Esophagus (tissue), 2 donors: ENCODE data around the gene DLGAP1. TPM values are rescaled to one million over a fixed set of nuclear protein-coding genes. Genes with fewer than 3 reads are reported as not detected.

ENCODE experiments used
- H3K27ac ChIP-seq, 2 donors: one replicate each; pipeline ENCODE4 v1.5.1; 2013; ENCODE audit warnings: low read depth in 2 of 2, mild to moderate bottlenecking in 2 of 2, inconsistent platforms in 1 of 2, low read length in 1 of 2, moderate library complexity in 1 of 2
- H3K27me3 ChIP-seq, 2 donors: one replicate each; pipeline ENCODE4 v1.6.1; 2013; ENCODE audit warnings: low read length in 2 of 2, control low read depth in 1 of 2, mild to moderate bottlenecking in 1 of 2; ENCODE audit not compliant: insufficient read depth in 2 of 2, control insufficient read depth in 1 of 2
- H3K36me3 ChIP-seq, 2 donors: one replicate each; pipeline ENCODE4 v1.6.1; 2013; ENCODE audit warnings: low read length in 1 of 2; ENCODE audit not compliant: control insufficient read depth in 2 of 2, insufficient read depth in 2 of 2
- H3K4me1 ChIP-seq, 2 donors: one replicate each; pipeline ENCODE4 v1.6.1; 2013; ENCODE audit warnings: low read length in 1 of 2; ENCODE audit not compliant: control insufficient read depth in 2 of 2, insufficient read depth in 2 of 2
- H3K4me3 ChIP-seq, 2 donors: one replicate each; pipeline ENCODE4 v1.5.1; 2013; ENCODE audit warnings: low read length in 2 of 2, mild to moderate bottlenecking in 2 of 2, low read depth in 1 of 2, moderate library complexity in 1 of 2
- H3K9me3 ChIP-seq, 2 donors: one replicate each; pipeline ENCODE4 v1.6.1; 2013; ENCODE audit warnings: mild to moderate bottlenecking in 2 of 2, low read depth in 1 of 2, low read length in 1 of 2, moderate library complexity in 1 of 2; ENCODE audit not compliant: control insufficient read depth in 2 of 2, insufficient read depth in 1 of 2
- WGBS, 2 donors: extraction: QIAGEN DNeasy Blood & Tissue Kit; methylation state at CpG; one replicate each; pipeline ENCODE4 v1.1.7; 2013; 5-methylcytosine and 5-hydroxymethylcytosine counted together
- polyA plus RNA-seq, 2 donors: library from polyadenylated mRNA; stranded (reverse); fragments of 200-250 nt; gene quantifications; one replicate each; pipeline ENCODE4 v1.2.3, GENCODE V29; 2013
- donor health status: healthy with polysubstance abuse.
- donor health status: Bipolar disorder and iron deficiency.

DLGAP1 gene
- polyA plus RNA-seq, 2 donors, result 0.47 to 0.59 TPM

DNA sequence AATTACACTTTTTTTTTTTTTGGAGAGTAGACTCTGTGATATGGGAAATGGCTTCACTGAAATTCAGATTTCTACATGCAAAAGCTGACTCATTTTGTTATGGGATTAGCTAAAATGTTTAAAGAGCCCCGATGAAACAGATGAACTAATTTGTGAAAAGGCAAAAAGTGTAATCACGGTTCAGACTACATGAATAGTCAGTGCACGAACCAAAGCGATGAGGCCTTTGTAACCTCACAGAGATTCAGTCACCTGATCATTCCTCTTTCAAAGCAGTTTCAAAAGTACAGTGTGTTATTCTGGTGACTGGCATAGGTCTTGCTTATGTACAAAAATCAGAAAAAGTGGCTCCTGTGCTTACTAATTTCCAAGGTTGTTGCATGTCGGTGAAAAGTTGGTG, 960.5 kb downstream of the DLGAP1 start:
- no peak overlapping the region for H3K27ac ChIP-seq
- 79 to 80% methylated on average over 5 of the region's 5 CpGs for WGBS, 2 donors
- no peaks in the 10 kb centered on the region for H3K36me3 ChIP-seq
- no peaks in the 10 kb centered on the region for H3K4me1 ChIP-seq
- H3K9me3 ChIP-seq, result no peaks in the 10 kb centered on the region
- H3K27me3 ChIP-seq, result no peaks in the 10 kb centered on the region
- no peak overlapping the region for H3K4me3 ChIP-seq

DNA sequence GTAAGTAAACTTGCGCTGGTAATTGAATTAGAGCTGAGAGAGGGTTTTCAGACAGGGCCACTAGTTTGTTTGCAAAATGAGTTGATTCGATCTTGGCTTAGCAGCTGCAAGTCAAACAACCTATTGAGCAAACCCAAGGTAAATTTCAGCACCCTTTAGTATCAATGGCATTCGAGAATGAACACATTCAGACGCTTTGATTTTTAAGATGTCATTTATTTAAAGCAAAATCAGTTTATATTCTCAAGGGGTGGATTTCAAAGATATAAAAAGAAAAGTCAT, 960.9 kb downstream of the DLGAP1 start:
- 82 to 90% methylated on average over 4 of the region's 4 CpGs for WGBS, 2 donors

DNA sequence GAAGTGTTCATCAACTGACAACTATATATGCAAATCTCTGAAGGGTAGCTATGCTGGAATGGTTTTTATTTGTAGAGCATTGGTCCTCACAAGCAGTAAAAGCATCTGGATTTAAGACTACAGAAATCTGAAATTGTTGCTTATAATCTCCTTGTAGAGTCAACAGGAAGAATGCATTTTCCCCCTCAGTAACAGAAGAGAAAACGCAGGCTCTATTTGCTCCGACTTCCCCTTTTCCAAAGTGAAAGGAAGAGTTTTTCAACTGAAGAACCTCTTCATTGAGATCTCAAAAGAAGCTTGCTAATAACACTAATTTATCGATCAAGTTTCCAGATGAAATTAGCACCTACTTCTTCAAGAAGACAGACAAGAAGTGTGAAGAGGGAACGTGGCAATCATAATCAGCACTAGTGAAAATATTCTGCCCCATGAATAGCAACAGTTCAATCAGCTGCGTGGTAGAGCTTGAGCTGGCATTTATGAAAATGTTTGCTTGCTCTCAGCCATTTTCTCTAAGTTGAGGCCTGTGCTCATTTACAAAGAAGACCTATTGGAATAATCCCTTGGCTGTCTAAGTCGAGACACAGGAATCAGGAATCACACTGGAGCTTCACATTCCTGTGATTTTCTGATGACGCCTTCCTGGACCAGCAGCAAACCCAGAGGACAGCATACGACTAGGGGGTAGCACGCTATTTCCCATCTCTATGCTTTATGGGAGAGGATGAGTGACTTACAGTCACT, 961.4 kb downstream of the DLGAP1 start:
- Histone ChIP-seq H3K36me3 (no peaks in the 10 kb centered on the region), H3K4me1 (no peaks in the 10 kb centered on the region), H3K27me3 (no peaks in the 10 kb centered on the region), H3K9me3 (no peaks in the 10 kb centered on the region), H3K4me3 (no peak overlapping the region), H3K27ac (no peak overlapping the region)
- WGBS, 2 donors, result 81 to 86% methylated on average over 9 of the region's 9 CpGs

More for the DNA sequence above, 960.9 kb downstream of the DLGAP1 start:
- H3K9me3 ChIP-seq, result no peaks in the 10 kb centered on the region
- H3K36me3 ChIP-seq, result no peaks in the 10 kb centered on the region
- H3K27me3 ChIP-seq, result no peaks in the 10 kb centered on the region
- H3K4me1 ChIP-seq, result no peaks in the 10 kb centered on the region
- H3K27ac ChIP-seq, result no peak overlapping the region
- H3K4me3 ChIP-seq, result no peak overlapping the region

DNA sequence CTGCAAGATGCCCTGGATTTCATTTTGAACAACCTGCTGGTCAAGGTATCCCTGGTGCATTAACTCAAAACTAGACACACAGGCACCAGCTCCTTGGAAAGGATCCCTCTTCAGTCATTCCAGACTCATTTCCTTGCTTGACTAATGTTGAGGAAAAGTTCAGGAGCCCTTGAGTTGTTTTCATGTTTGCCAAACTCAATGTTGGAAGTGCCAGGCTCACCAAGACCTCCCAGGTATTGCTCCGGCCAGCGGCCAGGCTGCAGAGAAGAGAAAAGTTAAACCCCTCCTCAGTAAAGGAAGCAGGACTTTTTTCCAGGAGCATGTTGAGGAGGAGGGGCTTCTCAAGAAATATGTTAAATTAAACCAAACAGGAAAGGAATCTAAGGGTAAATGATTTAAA, 962.4 kb downstream of the DLGAP1 start:
- H3K9me3 ChIP-seq, result no peaks in the 10 kb centered on the region
- no peak overlapping the region for H3K27ac ChIP-seq
- H3K36me3 ChIP-seq, result no peaks in the 10 kb centered on the region
- H3K27me3 ChIP-seq, result no peaks in the 10 kb centered on the region
- no peak overlapping the region for H3K4me3 ChIP-seq
- WGBS, 2 donors, result 91 to 96% methylated on average over 2 of the region's 2 CpGs
- no peaks in the 10 kb centered on the region for H3K4me1 ChIP-seq

DNA sequence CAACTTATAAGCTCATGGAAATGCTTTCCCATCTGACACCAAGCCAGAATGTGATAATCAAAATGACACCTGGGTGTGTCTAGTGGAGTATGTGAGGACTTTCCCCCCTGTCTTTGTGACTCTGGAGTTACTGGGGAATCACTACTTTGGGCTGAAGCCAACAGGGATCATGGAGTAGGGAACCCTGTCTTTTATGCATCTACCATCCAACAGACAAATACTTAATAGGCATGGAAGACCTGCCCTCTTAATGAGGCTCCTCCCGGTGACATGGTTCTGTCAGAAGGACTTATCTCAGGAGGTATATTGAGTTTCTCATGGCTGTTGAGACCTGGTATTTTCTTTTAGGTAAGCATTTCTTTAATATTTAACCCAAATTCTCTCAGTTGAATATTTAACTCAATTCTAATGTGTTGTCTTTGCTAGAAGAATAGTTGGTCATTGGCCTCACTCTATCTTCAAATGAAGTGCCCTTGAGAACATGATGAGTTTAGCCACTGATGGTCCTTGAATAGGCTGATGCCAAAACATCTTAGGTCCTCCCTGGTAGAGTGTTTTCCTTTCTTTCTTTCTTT, 963.0 kb downstream of the DLGAP1 start:
- H3K36me3 ChIP-seq, result no peaks in the 10 kb centered on the region
- H3K27me3 ChIP-seq, result no peaks in the 10 kb centered on the region
- 0 to 43% methylated on average over 1 of the region's 1 CpG for WGBS, 2 donors
- H3K4me1 ChIP-seq, result no peaks in the 10 kb centered on the region
- H3K4me3 ChIP-seq, result no peak overlapping the region
- H3K27ac ChIP-seq, result no peak overlapping the region
- no peaks in the 10 kb centered on the region for H3K9me3 ChIP-seq

DNA sequence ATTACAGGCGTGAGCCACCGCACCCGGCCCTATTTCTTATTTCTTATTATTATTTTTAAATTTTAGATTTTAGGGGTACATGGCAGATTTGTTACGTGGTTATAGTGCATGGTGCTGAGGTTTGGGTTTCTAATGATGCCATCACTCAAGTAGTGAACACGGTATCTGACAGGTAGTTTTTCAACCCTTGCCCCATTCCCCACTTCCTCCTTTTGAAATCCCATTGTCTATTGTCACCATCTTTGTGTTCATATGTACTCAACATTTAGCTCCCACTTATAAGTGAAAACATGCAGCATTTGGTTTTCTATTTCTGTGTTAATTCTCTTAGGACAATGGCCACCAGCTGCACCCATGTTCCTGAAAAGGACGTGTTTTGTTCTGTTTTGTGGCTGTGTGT, 965.6 kb downstream of the DLGAP1 start:
- Histone ChIP-seq H3K9me3 (no peaks in the 10 kb centered on the region), H3K27ac (no peak overlapping the region), H3K36me3 (no peaks in the 10 kb centered on the region), H3K4me1 (peaks cover 0 to 2% of the 10 kb centered on the region in 2 donors), H3K27me3 (no peaks in the 10 kb centered on the region), H3K4me3 (no peak overlapping the region)
- 92 to 93% methylated on average over 6 of the region's 6 CpGs for WGBS, 2 donors

DNA sequence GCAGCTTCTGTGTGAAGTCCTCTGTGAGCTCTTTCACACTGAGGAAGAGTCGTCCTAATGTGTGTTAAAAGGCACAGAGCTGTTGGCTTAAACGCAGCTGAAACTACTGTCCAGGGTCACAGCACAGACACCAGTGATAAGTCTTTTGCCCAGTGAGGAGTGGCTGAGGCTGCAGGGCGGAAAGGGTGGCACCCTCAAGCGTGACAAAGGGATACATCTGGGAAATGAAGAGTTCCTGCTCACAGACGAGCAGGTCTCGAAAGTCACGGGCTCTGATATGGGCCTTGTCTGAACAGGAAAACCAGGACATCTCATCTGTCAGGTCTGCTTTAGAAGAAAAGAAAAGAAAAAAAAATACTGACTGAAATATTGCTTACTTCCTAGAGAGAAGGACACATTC, 968.6 kb downstream of the DLGAP1 start:
- no peaks in the 10 kb centered on the region for H3K9me3 ChIP-seq
- no peaks in the 10 kb centered on the region for H3K36me3 ChIP-seq
- H3K27me3 ChIP-seq, result no peaks in the 10 kb centered on the region
- H3K4me1 ChIP-seq, result peaks cover 0 to 2% of the 10 kb centered on the region in 2 donors
- no peak overlapping the region for H3K4me3 ChIP-seq
- 55 to 67% methylated on average over 7 of the region's 7 CpGs for WGBS, 2 donors
- no peak overlapping the region for H3K27ac ChIP-seq

DNA sequence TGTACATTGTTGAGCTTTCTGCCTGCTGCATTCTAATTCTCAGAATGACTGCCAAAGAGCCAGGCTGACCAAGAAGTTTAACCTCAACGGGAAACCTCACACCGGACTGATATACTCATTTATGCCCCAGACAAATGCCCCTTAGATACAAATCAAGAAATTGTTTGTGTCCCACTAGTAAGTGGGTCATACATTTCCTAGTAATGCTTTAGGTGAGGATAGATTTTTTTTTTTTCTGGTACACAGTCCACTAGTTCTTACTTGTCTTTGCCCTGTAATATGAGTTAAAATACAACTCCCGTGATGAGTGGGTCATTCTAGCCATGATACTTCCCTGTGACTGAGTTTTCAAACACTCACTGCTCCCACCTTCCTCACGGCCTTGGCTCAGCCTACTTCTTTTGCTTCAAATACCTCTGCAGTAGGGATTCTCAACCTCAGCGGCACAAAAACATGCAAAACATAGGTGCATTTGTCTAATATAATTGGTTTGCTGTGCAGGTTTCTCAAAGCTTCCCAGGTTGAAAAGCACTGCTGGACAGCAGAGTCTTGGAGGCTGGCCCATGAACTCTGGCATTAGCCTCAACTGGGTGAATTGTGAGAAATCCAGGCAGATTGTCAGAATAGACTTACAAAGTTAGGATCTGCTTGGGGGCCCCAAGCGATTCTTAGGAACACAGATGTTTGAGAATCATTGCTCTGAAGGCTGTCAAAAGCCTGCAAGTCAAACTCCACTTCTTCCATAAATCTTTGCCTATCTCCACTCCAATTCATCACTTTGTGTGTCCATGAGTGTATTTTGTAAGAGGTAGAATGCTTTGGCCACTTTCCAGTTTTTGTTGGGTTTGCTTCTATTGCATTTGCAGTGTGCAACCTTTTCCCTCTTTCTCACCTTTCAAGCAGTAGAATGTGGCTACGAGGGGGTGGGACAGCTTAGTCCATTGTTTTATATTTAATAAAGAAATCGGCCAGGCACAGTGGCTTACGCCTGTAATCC, 969.7 kb downstream of the DLGAP1 start:
- peaks cover 0 to 2% of the 10 kb centered on the region in 2 donors for H3K4me1 ChIP-seq
- no peak overlapping the region for H3K4me3 ChIP-seq
- H3K27me3 ChIP-seq, result no peaks in the 10 kb centered on the region
- H3K9me3 ChIP-seq, result no peaks in the 10 kb centered on the region
- H3K36me3 ChIP-seq, result no peaks in the 10 kb centered on the region
- WGBS, 2 donors, result 82 to 84% methylated on average over 9 of the region's 9 CpGs
- no peak overlapping the region for H3K27ac ChIP-seq

DNA sequence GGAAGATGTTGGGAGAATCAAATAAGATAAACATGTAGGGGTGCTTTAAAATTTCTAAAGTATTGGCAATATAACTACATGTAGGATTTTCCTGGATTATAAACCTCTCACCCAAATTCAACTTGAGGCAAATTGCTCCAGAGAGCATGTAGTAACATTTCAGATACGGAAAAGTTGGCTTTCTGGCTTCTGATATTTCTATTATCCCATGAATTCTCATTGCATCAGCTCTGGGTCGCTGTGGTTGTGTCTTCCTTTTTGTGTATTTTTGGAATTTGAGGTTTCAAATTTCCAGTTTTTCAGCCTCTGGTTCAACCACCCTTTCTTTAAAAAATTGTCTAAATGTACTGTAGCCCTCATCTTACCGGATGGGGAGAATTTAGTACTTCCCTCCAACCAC, 972.8 kb downstream of the DLGAP1 start:
- H3K9me3 ChIP-seq, result no peaks in the 10 kb centered on the region
- H3K27ac ChIP-seq, result no peak overlapping the region
- no peaks in the 10 kb centered on the region for H3K27me3 ChIP-seq
- H3K4me1 ChIP-seq, result peaks cover 0 to 2% of the 10 kb centered on the region in 2 donors
- 77 to 79% methylated on average over 3 of the region's 3 CpGs for WGBS, 2 donors
- H3K36me3 ChIP-seq, result no peaks in the 10 kb centered on the region
- no peak overlapping the region for H3K4me3 ChIP-seq
